Trophoblast cell (in vitro differentiated cells and primary cell): ENCODE results near the gene LLGL1.

ENCODE experiments used
- DNase-seq, 2 donors: peaks; one replicate each; pipeline ENCODE4 v3.0.0-alpha.2; 2016
- H2AFZ ChIP-seq: 2 replicates; pipeline ENCODE4 v1.6.1; 2013; ENCODE audit warnings: low read length, moderate library complexity, mild to moderate bottlenecking; ENCODE audit not compliant: insufficient read depth, poor library complexity
- H2AK5ac ChIP-seq: 2 replicates; pipeline ENCODE4 v1.6.1; 2013; ENCODE audit warnings: mild to moderate bottlenecking, low read length
- H2BK120ac ChIP-seq: 2 replicates; pipeline ENCODE4 v1.6.1; 2013; ENCODE audit warnings: low read length, mild to moderate bottlenecking, moderate library complexity; ENCODE audit not compliant: insufficient read depth, poor library complexity
- H2BK12ac ChIP-seq: 2 replicates; pipeline ENCODE4 v1.6.1; 2013; ENCODE audit warnings: mild to moderate bottlenecking, low read length, moderate library complexity
- H2BK5ac ChIP-seq: 2 replicates; pipeline ENCODE4 v1.6.1; 2013; ENCODE audit warnings: low read length, low read depth, moderate library complexity, mild to moderate bottlenecking; ENCODE audit not compliant: poor library complexity
- H3K14ac ChIP-seq: 2 replicates; pipeline ENCODE4 v1.6.1; 2013; ENCODE audit warnings: mild to moderate bottlenecking, low read length
- H3K18ac ChIP-seq: 2 replicates; pipeline ENCODE4 v1.6.1; 2013; ENCODE audit warnings: mild to moderate bottlenecking, low read length
- H3K23ac ChIP-seq: 2 replicates; pipeline ENCODE4 v1.6.1; 2013; ENCODE audit warnings: low read length
- H3K27ac ChIP-seq: 2 replicates; pipeline ENCODE4 v1.5.1; 2013; ENCODE audit warnings: low read depth, mild to moderate bottlenecking, inconsistent platforms, low read length, moderate library complexity
- H3K27me3 ChIP-seq: 2 replicates; pipeline ENCODE4 v1.6.1; 2013; ENCODE audit warnings: inconsistent platforms, mild to moderate bottlenecking, low read length, moderate library complexity; ENCODE audit not compliant: insufficient read depth
- H3K36me3 ChIP-seq, 2 experiments: 1 replicate in 1 of 2; 2 replicates in 1 of 2; pipeline ENCODE4 v1.6.1; 2013; ENCODE audit warnings: low read length in 2 of 2, mild to moderate bottlenecking in 2 of 2, moderate library complexity in 1 of 2; ENCODE audit not compliant: insufficient read depth in 2 of 2, control insufficient read depth in 1 of 2
- H3K4ac ChIP-seq: 2 replicates; pipeline ENCODE4 v1.6.1; 2013; ENCODE audit warnings: low read depth, mild to moderate bottlenecking, low read length, moderate library complexity
- H3K4me1 ChIP-seq, 2 experiments: 1 replicate in 1 of 2; 2 replicates in 1 of 2; pipeline ENCODE4 v1.6.1; 2013; ENCODE audit warnings: low read length in 2 of 2, mild to moderate bottlenecking in 2 of 2, moderate library complexity in 1 of 2; ENCODE audit not compliant: insufficient read depth in 2 of 2, control insufficient read depth in 1 of 2
- H3K4me2 ChIP-seq: 2 replicates; pipeline ENCODE4 v1.6.1; 2013; ENCODE audit warnings: inconsistent platforms, mild to moderate bottlenecking, low read length, moderate library complexity
- H3K4me3 ChIP-seq: 2 replicates; pipeline ENCODE4 v1.5.1; 2013; ENCODE audit warnings: mild to moderate bottlenecking, low read depth, low read length, inconsistent platforms
- H3K79me1 ChIP-seq: one replicate; pipeline ENCODE4 v1.6.1; 2013; ENCODE audit warnings: low read length
- H3K79me2 ChIP-seq: 2 replicates; pipeline ENCODE4 v1.6.1; 2013; ENCODE audit warnings: low read length, mild to moderate bottlenecking; ENCODE audit not compliant: control insufficient read depth, insufficient read depth, poor library complexity
- H3K9ac ChIP-seq: 2 replicates; pipeline ENCODE4 v1.6.1; 2013; ENCODE audit warnings: mild to moderate bottlenecking, low read length
- H3K9me3 ChIP-seq: 2 replicates; pipeline ENCODE4 v1.6.1; 2013; ENCODE audit warnings: low read depth, mild to moderate bottlenecking, control low read depth, inconsistent platforms, low read length; ENCODE audit not compliant: insufficient read depth
- H4K12ac ChIP-seq: 2 replicates; pipeline ENCODE4 v1.6.1; 2013; ENCODE audit warnings: low read depth, mild to moderate bottlenecking, low read length, moderate library complexity
- H4K8ac ChIP-seq: 2 replicates; pipeline ENCODE4 v1.6.1; 2013; ENCODE audit warnings: low read depth, mild to moderate bottlenecking, low read length, moderate library complexity
- H4K91ac ChIP-seq: one replicate; pipeline ENCODE4 v1.6.1; 2013; ENCODE audit warnings: low read depth, mild to moderate bottlenecking, low read length, moderate library complexity
- WGBS: extraction: QIAGEN DNeasy Blood & Tissue Kit; methylation state at CpG from one replicate; pipeline ENCODE4 v1.1.7; 2013; ENCODE audit warnings: missing lambda C conversion rate; ENCODE audit not compliant: insufficient read length, insufficient coverage; ENCODE audit errors: extremely low coverage; 5-methylcytosine and 5-hydroxymethylcytosine counted together

The LLGL1 gene

GRCh38 chr17:18238299-18238698 lies 12.9 kb downstream of the LLGL1 start:
- no peak overlapping the region for H3K4ac ChIP-seq
- no peaks in the 10 kb centered on the region for H3K4me1 ChIP-seq
- H2BK12ac ChIP-seq, result no peak overlapping the region
- H2BK120ac ChIP-seq, result no peak overlapping the region
- no peaks in the 10 kb centered on the region for H3K79me1 ChIP-seq
- H3K27me3 ChIP-seq, result no peaks in the 10 kb centered on the region
- H3K36me3 ChIP-seq, result peaks cover 86 to 88% of the 10 kb centered on the region in 2 experiments
- no peak overlapping the region for H3K4me3 ChIP-seq
- no peak overlapping the region for H3K14ac ChIP-seq
- H2AK5ac ChIP-seq, result no peak overlapping the region
- no peak overlapping the region for H4K8ac ChIP-seq
- no peak overlapping the region for H4K12ac ChIP-seq
- H3K4me2 ChIP-seq, result no peak overlapping the region
- WGBS, result no CpG with 5 or more reads among the region's 18 CpGs
- no peak overlapping the region for H3K23ac ChIP-seq
- H3K9ac ChIP-seq, result no peak overlapping the region
- peaks cover 1% of the 10 kb centered on the region for H3K9me3 ChIP-seq
- no peak for DNase-seq
- H4K91ac ChIP-seq, result no peak overlapping the region
- H3K79me2 ChIP-seq, result no peaks in the 10 kb centered on the region
- no peak overlapping the region for H3K18ac ChIP-seq
- no peak overlapping the region for H2BK5ac ChIP-seq
- H3K27ac ChIP-seq, result no peak overlapping the region
- no peak overlapping the region for H2AFZ ChIP-seq

GRCh38 chr17:18240449-18240848 lies 15.0 kb downstream of the LLGL1 start:
- Histone ChIP-seq H3K9me3 (peaks cover 1% of the 10 kb centered on the region), H3K27me3 (no peaks in the 10 kb centered on the region), H3K9ac (no peak overlapping the region), H3K14ac (no peak overlapping the region), H3K4me3 (no peak overlapping the region), H3K79me2 (no peaks in the 10 kb centered on the region), H2BK120ac (no peak overlapping the region), H2BK12ac (no peak overlapping the region), H3K27ac (no peak overlapping the region), H4K8ac (no peak overlapping the region), H3K4me1 (no peaks in the 10 kb centered on the region), H4K91ac (no peak overlapping the region), H3K4ac (no peak overlapping the region), H2AK5ac (no peak overlapping the region), H3K4me2 (no peak overlapping the region), H3K79me1 (no peaks in the 10 kb centered on the region), H2AFZ (no peak overlapping the region), H3K18ac (no peak overlapping the region), H2BK5ac (no peak overlapping the region), H4K12ac (no peak overlapping the region), H3K36me3 (peaks cover 80 to 82% of the 10 kb centered on the region in 2 experiments), H3K23ac (no peak overlapping the region)
- no peak for DNase-seq
- WGBS, result no CpG with 5 or more reads among the region's 19 CpGs

DNA sequence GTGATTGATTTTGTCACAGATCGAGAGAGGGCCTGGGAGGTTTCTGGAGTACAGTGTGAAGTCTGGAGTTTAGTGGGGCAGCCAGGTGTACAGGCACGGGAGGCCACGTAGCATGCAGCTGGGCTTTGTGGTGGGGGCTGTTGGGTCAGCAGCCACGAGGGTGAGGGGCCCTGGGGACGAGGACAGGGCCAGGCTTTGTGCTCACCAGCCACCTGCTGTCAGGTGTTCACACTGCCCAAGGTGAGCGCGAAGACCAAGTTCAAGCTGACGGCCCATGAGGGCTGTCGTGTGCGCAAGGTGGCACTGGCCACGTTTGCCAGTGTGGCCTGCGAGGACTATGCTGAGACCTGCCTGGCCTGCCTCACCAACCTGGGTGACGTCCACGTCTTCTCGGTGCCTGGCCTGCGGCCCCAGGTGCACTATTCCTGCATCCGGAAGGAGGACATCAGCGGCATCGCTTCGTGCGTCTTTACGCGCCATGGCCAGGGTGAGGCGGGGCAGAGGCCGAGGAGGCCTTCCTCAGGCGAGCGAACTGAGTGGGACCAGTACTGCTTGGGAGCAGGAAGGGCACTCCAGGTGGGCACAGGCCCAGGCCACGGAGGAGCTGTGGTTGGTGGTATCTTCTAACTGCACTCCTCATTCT lies 15.9 kb downstream of the LLGL1 start:
- Histone ChIP-seq H3K9ac (no peak overlapping the region), H3K4me2 (no peak overlapping the region), H3K36me3 (peaks cover 80 to 82% of the 10 kb centered on the region in 2 experiments), H3K14ac (no peak overlapping the region), H4K12ac (no peak overlapping the region), H3K4ac (no peak overlapping the region), H2BK12ac (no peak overlapping the region), H4K8ac (no peak overlapping the region), H3K27ac (no peak overlapping the region), H3K9me3 (peaks cover 1% of the 10 kb centered on the region), H2BK5ac (no peak overlapping the region), H3K79me1 (no peaks in the 10 kb centered on the region), H2AK5ac (no peak overlapping the region), H2BK120ac (no peak overlapping the region), H3K23ac (no peak overlapping the region), H3K79me2 (no peaks in the 10 kb centered on the region), H2AFZ (no peak overlapping the region), H3K4me1 (no peaks in the 10 kb centered on the region), H3K18ac (no peak overlapping the region), H3K27me3 (no peaks in the 10 kb centered on the region), H4K91ac (no peak overlapping the region), H3K4me3 (no peak overlapping the region)
- no CpG with 5 or more reads among the region's 28 CpGs for WGBS
- DNase-seq, result no peak

GRCh38 chr17:18245038-18245776 lies 19.8 kb downstream of the LLGL1 start:
- no peak for DNase-seq
- H3K4me1 ChIP-seq, result no peaks in the 10 kb centered on the region
- H3K4ac ChIP-seq, result no peak overlapping the region
- no peak overlapping the region for H4K12ac ChIP-seq
- H3K4me2 ChIP-seq, result no peak overlapping the region
- H3K36me3 ChIP-seq, result peaks cover 82% of the 10 kb centered on the region in 2 experiments
- H3K18ac ChIP-seq, result no peak overlapping the region
- H4K91ac ChIP-seq, result no peak overlapping the region
- no CpG with 5 or more reads among the region's 21 CpGs for WGBS
- no peak overlapping the region for H2AFZ ChIP-seq
- no peak overlapping the region for H2BK5ac ChIP-seq
- no peaks in the 10 kb centered on the region for H3K27me3 ChIP-seq
- no peak overlapping the region for H3K27ac ChIP-seq
- no peak overlapping the region for H2BK120ac ChIP-seq
- peaks cover 1% of the 10 kb centered on the region for H3K9me3 ChIP-seq
- H3K14ac ChIP-seq, result no peak overlapping the region
- no peaks in the 10 kb centered on the region for H3K79me2 ChIP-seq
- no peak overlapping the region for H4K8ac ChIP-seq
- H3K23ac ChIP-seq, result no peak overlapping the region
- H3K4me3 ChIP-seq, result no peak overlapping the region
- no peak overlapping the region for H2BK12ac ChIP-seq
- H2AK5ac ChIP-seq, result no peak overlapping the region
- no peak overlapping the region for H3K9ac ChIP-seq
- H3K79me1 ChIP-seq, result no peaks in the 10 kb centered on the region
